Endometrial microvascular endothelial cells (primary cell): ENCODE measurements around the gene KRT35. TPM values are rescaled to one million over a fixed set of nuclear protein-coding genes. Genes with fewer than 3 reads are reported as not detected.

Experiments used
- in situ Hi-C: cut with HindIII; loops from 2 replicates; pipeline ENCODE4 v1.10.0; 2017; ENCODE audit warnings: low sequenced_read_pairs, low pct_unique_long_range_greater_than_20kb; ENCODE audit errors: inconsistent ontology term
- total RNA-seq: library from RNA; depleted of rRNA; stranded (reverse); fragments of >200 nt; gene quantifications from one replicate; pipeline ENCODE4 v1.2.3, GENCODE V29; 2015; ENCODE audit errors: inconsistent ontology term

KRT35 gene
- total RNA-seq, 1 donor from 2014 or later = not detected

GRCh38 chr17:41467561-41467960 is 13.4 kb downstream of the KRT35 start:
- in situ Hi-C loops = no loop called here

- in situ Hi-C loops = no loop called here
Measured at GRCh38 chr17:41466988-41467387, 14.0 kb downstream of the KRT35 start, which contains the start of gene KRT32. Gene KRT32 (minus strand): TSS chr17:41467386. CDS start chr17:41467325, 61 bp downstream.

- in situ Hi-C loops = no loop called here
Measured at GRCh38 chr17:41464682-41465081, 16.3 kb downstream of the KRT35 start.

DNA sequence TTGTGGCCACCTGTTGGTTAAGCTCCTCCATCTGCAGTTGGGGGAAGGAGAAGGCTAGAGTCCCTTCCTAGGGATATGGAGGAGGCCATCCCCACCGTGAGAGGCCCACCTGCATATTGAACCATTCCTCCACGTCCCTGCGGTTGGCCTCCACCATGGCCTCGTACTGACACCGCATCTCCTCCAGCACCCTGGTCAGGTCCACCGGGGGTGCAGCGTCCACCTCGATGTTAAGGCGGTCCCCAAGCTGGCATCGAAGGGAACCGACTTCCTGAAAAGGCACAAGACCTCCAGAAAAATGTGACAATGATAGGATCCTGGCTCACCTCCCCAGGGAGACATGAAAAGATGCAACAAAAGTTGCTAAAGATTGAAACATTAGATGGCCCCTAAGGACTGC is 16.8 kb downstream of the KRT35 start:
- in situ Hi-C loops = no loop called here

- in situ Hi-C loops = no loop called here
Measured at GRCh38 chr17:41463746-41464145, 17.2 kb downstream of the KRT35 start.

DNA sequence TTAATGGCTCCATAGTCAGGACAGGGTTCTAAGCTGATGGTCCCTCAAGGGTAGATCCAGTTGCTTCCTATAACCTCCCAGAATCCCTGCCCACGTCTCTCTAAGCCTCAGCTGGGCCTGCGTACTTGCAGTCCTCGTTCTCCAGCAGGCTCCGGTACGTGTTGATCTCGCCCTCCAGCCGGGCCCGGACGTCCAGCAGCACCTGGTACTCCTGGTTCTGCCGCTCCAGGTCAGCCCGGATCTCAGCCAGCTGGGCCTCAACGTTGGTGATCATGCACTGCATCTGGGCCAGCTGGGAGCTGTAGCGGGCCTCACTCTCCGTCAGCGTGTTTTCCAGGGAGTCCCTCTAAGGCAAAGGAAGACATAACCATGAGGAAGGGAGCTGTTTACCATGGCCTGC is 18.2 kb downstream of the KRT35 start:
- in situ Hi-C loops = no loop called here

- in situ Hi-C loops = no loop called here
Measured at GRCh38 chr17:41457676-41458075, 23.3 kb downstream of the KRT35 start.

GRCh38 chr17:41456204-41456603 is 24.7 kb downstream of the KRT35 start:
- in situ Hi-C loops = no loop called here

- in situ Hi-C loops = no loop called here
Measured at GRCh38 chr17:41455236-41455635, 25.7 kb downstream of the KRT35 start.

- in situ Hi-C loops = no loop called here
Measured at GRCh38 chr17:41453066-41453465, 27.9 kb downstream of the KRT35 start.

DNA sequence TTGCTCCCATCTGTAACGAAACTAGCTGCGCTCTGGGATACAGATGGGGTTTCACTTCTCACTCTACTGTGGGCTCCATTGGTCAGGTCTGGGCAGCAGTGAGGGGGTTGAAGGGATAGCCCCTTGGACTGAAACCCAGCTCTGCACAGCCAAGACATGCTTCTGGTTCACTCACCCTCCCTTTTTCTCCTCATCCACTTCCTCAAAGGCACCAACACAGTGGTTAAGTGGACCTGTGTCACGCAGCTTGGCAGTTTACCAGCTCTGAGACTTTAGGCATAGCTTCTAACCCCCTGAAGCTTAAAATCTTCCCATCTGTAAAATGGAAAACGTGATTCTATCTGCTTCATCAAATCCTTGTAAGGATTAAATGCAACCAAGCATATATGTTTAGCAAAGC is 28.7 kb downstream of the KRT35 start:
- in situ Hi-C loops = no loop called here

DNA sequence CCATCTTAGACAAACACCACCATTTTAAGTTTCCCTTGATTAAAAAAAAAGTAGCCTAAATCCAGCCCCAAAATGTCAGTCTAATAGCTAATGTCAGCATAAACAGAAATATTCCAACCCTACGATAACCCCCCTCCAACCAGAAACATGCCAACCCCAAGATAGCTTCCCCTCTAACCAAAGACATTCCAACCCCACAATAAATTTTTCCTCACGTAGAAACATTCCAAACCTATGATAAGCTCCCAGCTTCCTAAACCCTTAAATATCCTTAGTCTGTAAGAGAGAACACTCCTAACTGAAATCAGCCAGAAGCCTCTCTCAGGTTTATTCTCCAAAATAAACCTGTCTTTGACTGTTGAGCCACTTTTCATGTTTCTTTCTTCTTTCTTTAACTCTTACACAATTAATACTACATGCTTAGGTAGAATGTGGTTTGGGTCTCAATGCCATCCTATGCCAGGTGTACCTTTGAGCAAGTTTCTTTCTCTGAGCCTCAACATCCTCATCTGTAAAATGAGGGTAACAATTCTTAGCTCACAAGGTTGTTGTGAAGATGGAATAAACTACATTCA is 29.7 kb downstream of the KRT35 start:
- in situ Hi-C loops = no loop called here

- in situ Hi-C loops = no loop called here
Measured at GRCh38 chr17:41449008-41449407, 31.9 kb downstream of the KRT35 start.

DNA sequence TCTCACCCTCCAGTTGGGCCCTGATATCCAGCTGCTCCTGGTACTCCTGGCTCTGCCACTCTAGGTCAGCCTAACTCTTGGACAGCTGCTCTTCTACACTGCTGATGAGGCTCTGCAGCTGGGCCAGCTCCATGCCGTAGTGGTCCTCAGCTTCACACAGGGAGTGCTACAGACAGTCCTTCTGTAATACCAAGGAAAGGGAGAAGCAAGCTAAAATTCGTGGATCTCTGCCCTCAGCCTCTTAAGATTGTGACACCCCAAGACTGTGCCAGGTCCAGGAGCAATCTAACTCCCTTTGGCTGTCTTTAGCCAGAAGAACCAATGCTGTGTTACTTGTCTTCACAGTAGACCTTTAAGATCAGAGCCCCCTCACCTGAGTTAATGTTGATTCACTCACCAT is 32.4 kb downstream of the KRT35 start:
- in situ Hi-C loops = no loop called here

DNA sequence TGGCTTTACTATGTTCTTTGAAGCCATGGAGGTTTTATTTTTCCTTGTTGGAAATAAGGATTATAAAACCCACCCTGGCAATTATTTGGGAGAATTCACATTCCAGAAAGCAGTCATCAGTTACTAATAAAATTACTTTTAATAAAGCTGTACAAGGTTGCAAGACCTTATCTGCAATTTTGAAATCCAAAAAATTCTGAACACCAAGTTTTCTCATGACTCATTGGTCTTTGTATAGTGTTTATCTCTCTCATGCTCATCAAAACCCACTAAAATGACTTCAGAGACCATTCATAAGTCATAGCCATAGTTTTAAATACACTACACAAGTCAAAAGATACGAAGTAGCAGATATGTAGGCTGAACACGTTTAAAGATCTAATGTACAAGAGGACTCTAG is 34.1 kb downstream of the KRT35 start:
- in situ Hi-C loops = no loop called here

DNA sequence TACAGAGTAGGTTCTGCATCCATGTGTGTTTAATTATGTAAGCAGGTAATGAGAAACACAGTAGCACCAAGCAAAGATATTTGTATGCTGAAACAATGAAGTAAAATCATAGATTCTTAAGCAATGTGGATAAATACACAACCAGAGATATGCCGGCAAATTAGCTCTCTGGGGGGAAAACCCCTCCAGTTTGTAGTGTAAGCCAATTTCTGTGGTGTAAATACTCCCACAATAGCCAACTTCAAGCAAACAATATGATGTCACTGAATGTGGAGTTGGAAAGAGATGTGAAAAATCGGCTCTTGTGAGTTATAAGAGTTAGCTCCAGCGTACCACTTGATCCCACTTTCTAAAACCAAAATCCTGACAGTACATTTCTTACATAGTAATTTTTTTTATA is 36.3 kb downstream of the KRT35 start:
- in situ Hi-C loops = no loop called here

- in situ Hi-C loops = no loop called here
Measured at GRCh38 chr17:41444186-41444585, 36.8 kb downstream of the KRT35 start.

DNA sequence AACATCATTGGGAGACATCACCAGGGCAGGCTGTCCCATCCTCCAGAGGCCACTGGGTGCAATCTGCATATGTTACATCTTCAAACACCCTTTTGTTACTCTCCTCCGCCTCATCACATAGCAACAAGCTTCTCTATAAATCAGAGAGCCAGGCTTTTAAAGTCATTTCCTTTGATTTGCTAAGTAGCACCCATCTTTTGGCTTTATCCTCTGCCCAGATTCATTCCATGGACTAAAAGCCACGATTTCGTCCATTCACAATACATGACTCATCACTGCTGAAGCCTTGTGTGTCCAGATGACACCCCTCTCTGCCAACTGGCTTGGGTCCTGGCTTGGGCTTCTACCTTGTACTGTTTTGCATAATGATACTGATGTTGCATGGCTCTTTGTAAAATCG is 38.2 kb downstream of the KRT35 start:
- in situ Hi-C loops = no loop called here

GRCh38 chr17:41440531-41441033 is 40.4 kb downstream of the KRT35 start, which contains the start of gene KRT38:
Gene KRT38 (minus strand): TSS chr17:41440983. CDS start chr17:41440921, 62 bp downstream.
- in situ Hi-C loops = no loop called here

- in situ Hi-C loops = no loop called here
Measured at GRCh38 chr17:41439375-41439774, 41.6 kb downstream of the KRT35 start.

- in situ Hi-C loops = no loop called here
Measured at GRCh38 chr17:41437769-41438168, 43.2 kb downstream of the KRT35 start.
